ENCODE results near the gene CCHCR1.

CCHCR1 gene

GRCh38 chr6:31158140-31158862, 699 bp upstream of the CCHCR1 start, which contains the start of gene TCF19:
Gene TCF19, plus strand, starts transcription at chr6:31158589. Its CDS starts 881 bp downstream, at chr6:31159470.
- Histone ChIP-seq H3K27me3 (ENCODE audit: insufficient read depth, poor library complexity, severe bottlenecking) (no peaks in the 10 kb centered on the region), H3K4me3 (replicated peaks; ENCODE audit: insufficient read depth, low read length) (peak within 1 kb of the TSS; percentile 88), H3K27ac (replicated peaks) (peak within 1 kb of the TSS; percentile 72)
- DNase-seq (ENCODE audit: low read depth in 1 of 2, low spot score in 1 of 2), result peak; percentile 95 to 99
- TF ChIP-seq REST (IDR thresholded peaks at IDR 0.05; ENCODE audit: insufficient replicate concordance, low read depth) (no peak), CTCF (IDR thresholded peaks at IDR 0.05; ENCODE audit: insufficient read depth, low read length) (no peak), GABPA (IDR thresholded peaks at IDR 0.05; ENCODE audit: low read depth) (no peak), POLR2AphosphoS5 (IDR thresholded peaks at IDR 0.05; ENCODE audit: low read depth) (no peak), SPI1 (IDR thresholded peaks at IDR 0.05; ENCODE audit: borderline replicate concordance, low read depth) (no peak)

- no peak overlapping the region for H3K27ac ChIP-seq (replicated peaks)
- TF ChIP-seq POLR2AphosphoS5 (IDR thresholded peaks at IDR 0.05; ENCODE audit: low read depth), result no peak
- no peak for TF ChIP-seq SPI1 (IDR thresholded peaks at IDR 0.05; ENCODE audit: borderline replicate concordance, low read depth)
- no peak for TF ChIP-seq CTCF (IDR thresholded peaks at IDR 0.05; ENCODE audit: insufficient read depth, low read length)
- no peak for TF ChIP-seq REST (IDR thresholded peaks at IDR 0.05; ENCODE audit: insufficient replicate concordance, low read depth)
- TF ChIP-seq GABPA (IDR thresholded peaks at IDR 0.05; ENCODE audit: low read depth), result no peak
- H3K27me3 ChIP-seq (ENCODE audit: insufficient read depth, poor library complexity, severe bottlenecking), result no peaks in the 10 kb centered on the region
- H3K4me3 ChIP-seq (replicated peaks; ENCODE audit: insufficient read depth, low read length), result no peak overlapping the region
- DNase-seq (ENCODE audit: low read depth in 1 of 2, low spot score in 1 of 2), result no peak
These were observed 961 bp downstream of the CCHCR1 start for GRCh38 chr6:31156641-31157040.

- no peak for DNase-seq (ENCODE audit: low read depth in 1 of 2, low spot score in 1 of 2)
- Histone ChIP-seq H3K27ac (replicated peaks) (no peak overlapping the region), H3K27me3 (ENCODE audit: insufficient read depth, poor library complexity, severe bottlenecking) (no peaks in the 10 kb centered on the region), H3K4me3 (replicated peaks; ENCODE audit: insufficient read depth, low read length) (no peak overlapping the region)
- TF ChIP-seq CTCF (IDR thresholded peaks at IDR 0.05; ENCODE audit: insufficient read depth, low read length) (no peak), REST (IDR thresholded peaks at IDR 0.05; ENCODE audit: insufficient replicate concordance, low read depth) (no peak), SPI1 (IDR thresholded peaks at IDR 0.05; ENCODE audit: borderline replicate concordance, low read depth) (no peak), GABPA (IDR thresholded peaks at IDR 0.05; ENCODE audit: low read depth) (no peak), POLR2AphosphoS5 (IDR thresholded peaks at IDR 0.05; ENCODE audit: low read depth) (no peak)
These were observed 3.2 kb downstream of the CCHCR1 start for GRCh38 chr6:31154436-31154835.
